H7 (cell line): ENCODE measurements around the gene SLC46A1. TPM values are rescaled to one million over a fixed set of nuclear protein-coding genes. Genes with fewer than 3 reads are reported as not detected.
A peak's percentile ranks its signal among the peaks of the same experiment; 100 is the strongest.

Source experiments
- DNase-seq: peaks from one replicate; pipeline ENCODE4 v3.0.0; 2012
- H3K27me3 ChIP-seq: 2 replicates; pipeline ENCODE4 v1.6.0; 2011; ENCODE audit warnings: mild to moderate bottlenecking, low read length; ENCODE audit not compliant: control insufficient read depth, insufficient read depth
- H3K36me3 ChIP-seq: replicated peaks from 2 replicates; pipeline ENCODE4 v1.5.1; 2011; ENCODE audit warnings: low read length; ENCODE audit not compliant: control insufficient read depth, insufficient read depth
- H3K4me3 ChIP-seq: 2 replicates; pipeline ENCODE4 v1.5.1; 2011; ENCODE audit warnings: low read depth, mild to moderate bottlenecking, control low read depth, low read length, moderate library complexity; ENCODE audit not compliant: insufficient read depth
- total RNA-seq: library from RNA; depleted of rRNA; stranded (reverse); fragments of >200 nt; shearing (Covaris generic); gene quantifications from 2 replicates; pipeline ENCODE4 v1.2.3, GENCODE V29; 2014

The SLC46A1 gene
- total RNA-seq, 1 experiment from 2014 or later: 6.7 TPM

- peak; percentile 85 for DNase-seq
- Histone ChIP-seq H3K27me3 (peaks cover 65% of the 10 kb centered on the region), H3K4me3 (peak overlapping the region; percentile 38), H3K36me3 (no peaks in the 10 kb centered on the region)
Observed at GRCh38 chr17:28381141-28381825, 24.7 kb downstream of the SLC46A1 start.

GRCh38 chr17:28379814-28380801 is 25.9 kb downstream of the SLC46A1 start:
- DNase-seq: no peak
- Histone ChIP-seq H3K4me3 (no peak overlapping the region), H3K36me3 (no peaks in the 10 kb centered on the region), H3K27me3 (peaks cover 54% of the 10 kb centered on the region)

GRCh38 chr17:28372945-28373274 is 33.1 kb downstream of the SLC46A1 start:
- DNase-seq: no peak
- peaks cover 20% of the 10 kb centered on the region for H3K27me3 ChIP-seq
- H3K36me3 ChIP-seq: no peaks in the 10 kb centered on the region
- no peak overlapping the region for H3K4me3 ChIP-seq

GRCh38 chr17:28372203-28372944 is 33.6 kb downstream of the SLC46A1 start:
- Histone ChIP-seq H3K36me3 (no peaks in the 10 kb centered on the region), H3K4me3 (peak overlapping the region; percentile 60), H3K27me3 (peaks cover 20% of the 10 kb centered on the region)
- peak; percentile 79 for DNase-seq

GRCh38 chr17:28371245-28372202 is 34.5 kb downstream of the SLC46A1 start, which contains the start of gene SARM1:
Gene SARM1 (plus strand): TSS chr17:28371694. CDS start chr17:28372033, 339 bp downstream.
- peak within 1 kb of the TSS; percentile 60 for H3K4me3 ChIP-seq

GRCh38 chr17:28370744-28371103 is 35.3 kb downstream of the SLC46A1 start:
- H3K36me3 ChIP-seq: no peaks in the 10 kb centered on the region
- no peak for DNase-seq
- peaks cover 20% of the 10 kb centered on the region for H3K27me3 ChIP-seq
- 0 out of 2 replicates have a peak overlapping the region, but pooled peaks have one; percentile 12 for H3K4me3 ChIP-seq

More at GRCh38 chr17:28371245-28372202, 34.5 kb downstream of the SLC46A1 start, which contains the start of gene SARM1:
- no peaks in the 10 kb centered on the region for H3K36me3 ChIP-seq
- H3K27me3 ChIP-seq: peaks cover 20% of the 10 kb centered on the region
- DNase-seq: peak; percentile 99

GRCh38 chr17:28370035-28370743 is 35.8 kb downstream of the SLC46A1 start, which contains the start of gene VTN:
Gene VTN (minus strand): TSS chr17:28370307. CDS start chr17:28370203, 104 bp downstream.
- Histone ChIP-seq H3K27me3 (peaks cover 20% of the 10 kb centered on the region), H3K36me3 (no peaks in the 10 kb centered on the region), H3K4me3 (peak within 1 kb of the TSS; percentile 12; the same call in 1 of the 2 replicates)
- peak; percentile 81 for DNase-seq

- no peak for DNase-seq
- peaks cover 20% of the 10 kb centered on the region for H3K27me3 ChIP-seq
- H3K4me3 ChIP-seq: no peak overlapping the region
- no peaks in the 10 kb centered on the region for H3K36me3 ChIP-seq
Observed at GRCh38 chr17:28369684-28370034, 36.4 kb downstream of the SLC46A1 start.

GRCh38 chr17:28368915-28369683 is 36.9 kb downstream of the SLC46A1 start:
- H3K27me3 ChIP-seq: peaks cover 20% of the 10 kb centered on the region
- DNase-seq: no peak
- H3K36me3 ChIP-seq: no peaks in the 10 kb centered on the region
- H3K4me3 ChIP-seq: no peak overlapping the region

GRCh38 chr17:28368306-28368831 is 37.6 kb downstream of the SLC46A1 start:
- no peak overlapping the region for H3K4me3 ChIP-seq
- H3K27me3 ChIP-seq: peaks cover 17% of the 10 kb centered on the region
- no peak for DNase-seq
- no peaks in the 10 kb centered on the region for H3K36me3 ChIP-seq

GRCh38 chr17:28367641-28368305 is 38.2 kb downstream of the SLC46A1 start:
- Histone ChIP-seq H3K4me3 (no peak overlapping the region), H3K27me3 (peaks cover 11% of the 10 kb centered on the region), H3K36me3 (no peaks in the 10 kb centered on the region)
- DNase-seq: no peak

- Histone ChIP-seq H3K36me3 (no peaks in the 10 kb centered on the region), H3K4me3 (no peak overlapping the region), H3K27me3 (peaks cover under 1% of the 10 kb centered on the region; the same call in 1 of the 2 replicates)
- DNase-seq: peak; percentile 70
Observed at GRCh38 chr17:28366605-28367004, 39.4 kb downstream of the SLC46A1 start.
